ENCODE measurements around the gene JAG2. TPM values are rescaled to one million over a fixed set of nuclear protein-coding genes. Genes with fewer than 3 reads are reported as not detected.

JAG2 gene
- total and polyA plus RNA-seq, 2 of the 13 experiments (the other 11 are each of a cell fraction or from before 2014, with no cell fraction given) = 0.04 to 0.16 TPM

DNA sequence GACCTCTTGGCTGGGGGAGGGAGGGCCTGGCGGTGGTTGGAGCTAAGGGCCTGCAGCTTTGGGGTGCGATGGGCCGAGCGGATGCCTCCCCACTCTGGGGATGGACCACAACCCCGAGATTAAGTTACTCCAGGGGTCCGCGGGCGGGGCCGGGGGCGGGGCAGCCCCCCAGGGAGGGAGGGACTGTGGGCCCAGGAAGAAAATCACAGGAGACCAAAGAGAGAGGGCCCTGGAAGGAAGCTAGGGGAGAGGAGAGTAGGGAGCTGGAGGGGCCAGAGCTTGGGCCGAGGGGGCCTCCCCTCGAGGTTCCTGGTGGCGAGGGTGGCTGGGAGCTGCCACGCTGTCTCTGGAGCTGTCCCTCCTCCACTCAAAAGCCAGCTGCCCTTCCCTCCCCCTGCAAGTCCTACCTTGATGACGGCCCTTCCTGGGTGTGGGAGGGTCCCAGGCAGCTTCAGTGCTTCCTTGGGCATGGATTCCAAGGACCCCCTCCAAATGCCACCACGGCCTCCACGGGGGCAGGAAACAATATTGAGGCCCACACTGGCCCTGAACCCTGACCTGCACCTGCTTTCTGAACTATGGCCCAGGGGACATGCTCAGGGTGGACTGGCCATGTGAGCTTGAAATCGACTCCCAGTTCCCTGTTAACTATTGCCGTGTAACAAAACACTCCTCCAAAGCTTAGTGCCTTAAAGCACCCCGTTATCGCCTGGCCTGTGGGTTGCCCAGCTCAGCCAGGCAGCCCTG, 13.1 kb upstream of the JAG2 start (continued):
- TF ChIP-seq HNF4G (IDR thresholded peaks at IDR 0.05; ENCODE audit: borderline replicate concordance, low read depth, low read length) = 0 out of 2 replicates have a peak, but pooled peaks have one; percentile 14
- TF ChIP-seq HNF4G (CRISPR knock-in tag; IDR thresholded peaks at IDR 0.05; ENCODE audit: borderline replicate concordance, low read depth) = no peak
- TF ChIP-seq PAX8 (CRISPR knock-in tag; IDR thresholded peaks at IDR 0.05; ENCODE audit: borderline replicate concordance) = no peak
- no peak for TF ChIP-seq HMG20B (CRISPR knock-in tag; conservative IDR thresholded peaks at IDR 0.05)
- TF ChIP-seq GLI4 (CRISPR knock-in tag; IDR thresholded peaks at IDR 0.05; ENCODE audit: borderline replicate concordance) = no peak
- TF ChIP-seq PCBP1 (IDR thresholded peaks at IDR 0.05; ENCODE audit: borderline replicate concordance, low read depth, low read length) = no peak
- TF ChIP-seq, protein P1, sequence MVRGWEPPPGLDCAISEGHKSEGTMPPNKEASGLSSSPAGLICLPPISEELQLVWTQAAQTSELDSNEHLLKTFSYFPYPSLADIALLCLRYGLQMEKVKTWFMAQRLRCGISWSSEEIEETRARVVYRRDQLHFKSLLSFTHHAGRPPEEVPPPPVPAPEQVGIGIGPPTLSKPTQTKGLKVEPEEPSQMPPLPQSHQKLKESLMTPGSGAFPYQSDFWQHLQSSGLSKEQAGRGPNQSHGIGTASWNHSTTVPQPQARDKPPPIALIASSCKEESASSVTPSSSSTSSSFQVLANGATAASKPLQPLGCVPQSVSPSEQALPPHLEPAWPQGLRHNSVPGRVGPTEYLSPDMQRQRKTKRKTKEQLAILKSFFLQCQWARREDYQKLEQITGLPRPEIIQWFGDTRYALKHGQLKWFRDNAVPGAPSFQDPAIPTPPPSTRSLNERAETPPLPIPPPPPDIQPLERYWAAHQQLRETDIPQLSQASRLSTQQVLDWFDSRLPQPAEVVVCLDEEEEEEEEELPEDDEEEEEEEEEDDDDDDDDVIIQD (CRISPR knock-in tag; IDR thresholded peaks at IDR 0.05; ENCODE audit: low read depth) = no peak
- no peak for TF ChIP-seq GABPA (IDR thresholded peaks at IDR 0.05; ENCODE audit: low read depth, low read length)
- no peak for TF ChIP-seq GABPA (CRISPR knock-in tag; IDR thresholded peaks at IDR 0.05; ENCODE audit: low read depth)
- 0 out of 2 replicates have a peak, but pooled peaks have one; percentile 40 for TF ChIP-seq MTA1 (CRISPR knock-in tag; IDR thresholded peaks at IDR 0.05; ENCODE audit: borderline replicate concordance)
- TF ChIP-seq, protein P2, sequence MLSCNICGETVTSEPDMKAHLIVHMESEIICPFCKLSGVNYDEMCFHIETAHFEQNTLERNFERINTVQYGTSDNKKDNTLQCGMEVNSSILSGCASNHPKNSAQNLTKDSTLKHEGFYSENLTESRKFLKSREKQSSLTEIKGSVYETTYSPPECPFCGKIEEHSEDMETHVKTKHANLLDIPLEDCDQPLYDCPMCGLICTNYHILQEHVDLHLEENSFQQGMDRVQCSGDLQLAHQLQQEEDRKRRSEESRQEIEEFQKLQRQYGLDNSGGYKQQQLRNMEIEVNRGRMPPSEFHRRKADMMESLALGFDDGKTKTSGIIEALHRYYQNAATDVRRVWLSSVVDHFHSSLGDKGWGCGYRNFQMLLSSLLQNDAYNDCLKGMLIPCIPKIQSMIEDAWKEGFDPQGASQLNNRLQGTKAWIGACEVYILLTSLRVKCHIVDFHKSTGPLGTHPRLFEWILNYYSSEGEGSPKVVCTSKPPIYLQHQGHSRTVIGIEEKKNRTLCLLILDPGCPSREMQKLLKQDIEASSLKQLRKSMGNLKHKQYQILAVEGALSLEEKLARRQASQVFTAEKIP (CRISPR knock-in tag; IDR thresholded peaks at IDR 0.05; ENCODE audit: borderline replicate concordance) = no peak
- TF ChIP-seq EEA1 (CRISPR knock-in tag; IDR thresholded peaks at IDR 0.05; ENCODE audit: borderline replicate concordance) = no peak
- TF ChIP-seq, protein P3, sequence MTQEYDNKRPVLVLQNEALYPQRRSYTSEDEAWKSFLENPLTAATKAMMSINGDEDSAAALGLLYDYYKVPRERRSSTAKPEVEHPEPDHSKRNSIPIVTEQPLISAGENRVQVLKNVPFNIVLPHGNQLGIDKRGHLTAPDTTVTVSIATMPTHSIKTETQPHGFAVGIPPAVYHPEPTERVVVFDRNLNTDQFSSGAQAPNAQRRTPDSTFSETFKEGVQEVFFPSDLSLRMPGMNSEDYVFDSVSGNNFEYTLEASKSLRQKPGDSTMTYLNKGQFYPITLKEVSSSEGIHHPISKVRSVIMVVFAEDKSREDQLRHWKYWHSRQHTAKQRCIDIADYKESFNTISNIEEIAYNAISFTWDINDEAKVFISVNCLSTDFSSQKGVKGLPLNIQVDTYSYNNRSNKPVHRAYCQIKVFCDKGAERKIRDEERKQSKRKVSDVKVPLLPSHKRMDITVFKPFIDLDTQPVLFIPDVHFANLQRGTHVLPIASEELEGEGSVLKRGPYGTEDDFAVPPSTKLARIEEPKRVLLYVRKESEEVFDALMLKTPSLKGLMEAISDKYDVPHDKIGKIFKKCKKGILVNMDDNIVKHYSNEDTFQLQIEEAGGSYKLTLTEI (CRISPR knock-in tag; conservative IDR thresholded peaks at IDR 0.05) = no peak
- TF ChIP-seq, protein P4, sequence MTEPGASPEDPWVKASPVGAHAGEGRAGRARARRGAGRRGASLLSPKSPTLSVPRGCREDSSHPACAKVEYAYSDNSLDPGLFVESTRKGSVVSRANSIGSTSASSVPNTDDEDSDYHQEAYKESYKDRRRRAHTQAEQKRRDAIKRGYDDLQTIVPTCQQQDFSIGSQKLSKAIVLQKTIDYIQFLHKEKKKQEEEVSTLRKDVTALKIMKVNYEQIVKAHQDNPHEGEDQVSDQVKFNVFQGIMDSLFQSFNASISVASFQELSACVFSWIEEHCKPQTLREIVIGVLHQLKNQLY (CRISPR knock-in tag; IDR thresholded peaks at IDR 0.05) = no peak
- no peak for TF ChIP-seq ZNF569 (CRISPR knock-in tag; IDR thresholded peaks at IDR 0.05; ENCODE audit: borderline replicate concordance)
- TF ChIP-seq SALL1 (CRISPR knock-in tag; IDR thresholded peaks at IDR 0.05) = 0 out of 2 replicates have a peak, but pooled peaks have one; percentile 22
- TF ChIP-seq HDAC6 (IDR thresholded peaks at IDR 0.05; ENCODE audit: low read depth, low read length) = no peak
- no peak for TF ChIP-seq ZFP62 (CRISPR knock-in tag; IDR thresholded peaks at IDR 0.05)
- no peak for TF ChIP-seq POLR2AphosphoS2 (IDR thresholded peaks at IDR 0.05; ENCODE audit: low read depth, low read length)
- TF ChIP-seq RELA (CRISPR knock-in tag; IDR thresholded peaks at IDR 0.05) = no peak
- TF ChIP-seq RBAK (CRISPR knock-in tag; IDR thresholded peaks at IDR 0.05) = peak; percentile 93
- TF ChIP-seq ZNF207 (IDR thresholded peaks at IDR 0.05; ENCODE audit: borderline replicate concordance) = no peak
- no peak for TF ChIP-seq MAZ (IDR thresholded peaks at IDR 0.05; ENCODE audit: borderline replicate concordance, low read depth, low read length)
- TF ChIP-seq MAZ (CRISPR knock-in tag; IDR thresholded peaks at IDR 0.05; ENCODE audit: low read depth) = no peak
